ENCODE data around the gene SMNDC1.

- TF ChIP-seq CTCF (IDR thresholded peaks at IDR 0.05) (no peak), POLR2A (IDR thresholded peaks at IDR 0.05) (no peak), EP300 (IDR thresholded peaks at IDR 0.05) (no peak)
Measured at GRCh38 chr10:110307805-110308204, 3.1 kb upstream of the SMNDC1 start.

All from tibial nerve (tissue), 4 donors.